HepG2 (cell line): ENCODE data around the gene ADRA2B. TPM values are rescaled to one million over a fixed set of nuclear protein-coding genes. Genes with fewer than 3 reads are reported as not detected.

Experiments
- CREM ChIP-seq, 2 experiments: sonication (generic) in 1 of 2; formaldehyde crosslinking in 1 of 2; IDR thresholded peaks; 2 replicates each; pipeline versions ENCODE4 v1.4.0 to v1.6.1; 2016 to 2020; ENCODE audit warnings: antibody characterized with exemption in 1 of 2, mild to moderate bottlenecking in 1 of 2, missing genetic modification reagents in 1 of 2
- GFI1 ChIP-seq: sonication (generic); formaldehyde crosslinking; IDR thresholded peaks from 2 replicates; pipeline ENCODE4 v1.5.0; 2020; ENCODE audit warnings: missing genetic modification reagents, mild to moderate bottlenecking, borderline replicate concordance
- HCFC1 ChIP-seq: fragments of 150-350 bp; IDR thresholded peaks from 2 replicates; pipeline ENCODE4 v1.6.1; 2014; ENCODE audit warnings: low read depth, low read length
- HIVEP1 ChIP-seq: sonication (generic); formaldehyde crosslinking; IDR thresholded peaks from 2 replicates; pipeline ENCODE4 v1.4.0; 2020; ENCODE audit warnings: mild to moderate bottlenecking, missing genetic modification reagents
- HOXA3 ChIP-seq: sonication (generic); formaldehyde crosslinking; IDR thresholded peaks from 2 replicates; pipeline ENCODE4 v1.5.0; 2020; ENCODE audit warnings: missing genetic modification reagents
- MATR3 ChIP-seq: sonication (generic); formaldehyde crosslinking; IDR thresholded peaks from 2 replicates; pipeline ENCODE4 v1.4.0; 2020; ENCODE audit warnings: missing genetic modification reagents
- RBM39 ChIP-seq: fragments of 200-400 bp; formaldehyde crosslinking; IDR thresholded peaks from one replicate; pipeline ENCODE4 v1.6.1; 2018; ENCODE audit warnings: antibody characterized with exemption, mild to moderate bottlenecking, low read depth, low read length; ENCODE audit not compliant: poor library complexity, severe bottlenecking
- SNRNP70 ChIP-seq: fragments of 200-400 bp; formaldehyde crosslinking; IDR thresholded peaks from 2 replicates; pipeline ENCODE4 v1.6.1; 2017; ENCODE audit warnings: mild to moderate bottlenecking, low read depth, low read length, moderate library complexity
- SUZ12 ChIP-seq: fragments of 150-350 bp; IDR thresholded peaks from 2 replicates; pipeline ENCODE4 v1.6.1; 2014; ENCODE audit warnings: low read depth, low read length
- TGIF2 ChIP-seq: IDR thresholded peaks from 2 replicates; pipeline ENCODE4 v1.6.1; 2016; ENCODE audit warnings: control low read depth, missing compliant biosample characterization
- U2AF2 ChIP-seq: fragments of 200-400 bp; formaldehyde crosslinking; IDR thresholded peaks from 2 replicates; pipeline ENCODE4 v1.6.1; 2017; ENCODE audit warnings: low read depth, mild to moderate bottlenecking, low read length
- ZNF251 ChIP-seq: sonication (generic); formaldehyde crosslinking; IDR thresholded peaks from 2 replicates; pipeline ENCODE4 v1.9.0; 2021; ENCODE audit warnings: mild to moderate bottlenecking, missing genetic modification reagents
- ZNF430 ChIP-seq: sonication (generic); formaldehyde crosslinking; IDR thresholded peaks from 2 replicates; pipeline ENCODE4 v1.9.0; 2021; ENCODE audit warnings: mild to moderate bottlenecking, missing genetic modification reagents
- polyA plus RNA-seq, 8 experiments: library from polyadenylated mRNA; depleted of rRNA in 3 of 8; stranded (reverse) in 7 of 8; unstranded in 1 of 8; fragments of >200 nt; fragmentation: Illumina TruSeq in 4 of 8; extraction: Trizol in 4 of 8; gene quantifications; 2 replicates each; pipeline versions ENCODE4 v1.2.1 to v1.2.3, GENCODE V29; 2011 to 2016; ENCODE audit warnings: low read depth in 4 of 8, missing spikeins in 1 of 8, mixed read lengths in 1 of 8; ENCODE audit not compliant: insufficient read depth in 1 of 8
- total RNA-seq, 5 experiments: library from RNA; depleted of rRNA; stranded (reverse); fragments of >200 nt; fragmentation: Illumina TruSeq; extraction: Trizol; gene quantifications; 2 replicates each; pipeline ENCODE4 v1.2.3, GENCODE V29; 2016; ENCODE audit warnings: low read depth in 1 of 5
- TF ChIP-seq, protein P1 (sequence below): sonication (generic); formaldehyde crosslinking; IDR thresholded peaks from 2 replicates; pipeline ENCODE4 v1.4.0; 2020; ENCODE audit warnings: missing genetic modification reagents
- TF ChIP-seq, protein P2 (sequence below): sonication (generic); formaldehyde crosslinking; IDR thresholded peaks from 2 replicates; pipeline ENCODE4; 2020; ENCODE audit warnings: missing genetic modification reagents, mild to moderate bottlenecking, borderline replicate concordance
- TF ChIP-seq, protein P3 (sequence below): IDR thresholded peaks from 2 replicates; pipeline ENCODE4 v1.6.1; 2016; ENCODE audit warnings: mild to moderate bottlenecking
- TF ChIP-seq, protein P4 (sequence below): sonication (generic); formaldehyde crosslinking; IDR thresholded peaks from 2 replicates; pipeline ENCODE4 v1.4.0; 2020; ENCODE audit warnings: missing genetic modification reagents
- TF ChIP-seq, protein P5 (sequence below): sonication (generic); formaldehyde crosslinking; IDR thresholded peaks from 2 replicates; pipeline ENCODE4 v1.4.0; 2020; ENCODE audit warnings: mild to moderate bottlenecking, missing genetic modification reagents

The ADRA2B gene
- total and polyA plus RNA-seq, 2 of the 13 experiments (the other 11 are each of a cell fraction or from before 2014, with no cell fraction given): not detected

DNA sequence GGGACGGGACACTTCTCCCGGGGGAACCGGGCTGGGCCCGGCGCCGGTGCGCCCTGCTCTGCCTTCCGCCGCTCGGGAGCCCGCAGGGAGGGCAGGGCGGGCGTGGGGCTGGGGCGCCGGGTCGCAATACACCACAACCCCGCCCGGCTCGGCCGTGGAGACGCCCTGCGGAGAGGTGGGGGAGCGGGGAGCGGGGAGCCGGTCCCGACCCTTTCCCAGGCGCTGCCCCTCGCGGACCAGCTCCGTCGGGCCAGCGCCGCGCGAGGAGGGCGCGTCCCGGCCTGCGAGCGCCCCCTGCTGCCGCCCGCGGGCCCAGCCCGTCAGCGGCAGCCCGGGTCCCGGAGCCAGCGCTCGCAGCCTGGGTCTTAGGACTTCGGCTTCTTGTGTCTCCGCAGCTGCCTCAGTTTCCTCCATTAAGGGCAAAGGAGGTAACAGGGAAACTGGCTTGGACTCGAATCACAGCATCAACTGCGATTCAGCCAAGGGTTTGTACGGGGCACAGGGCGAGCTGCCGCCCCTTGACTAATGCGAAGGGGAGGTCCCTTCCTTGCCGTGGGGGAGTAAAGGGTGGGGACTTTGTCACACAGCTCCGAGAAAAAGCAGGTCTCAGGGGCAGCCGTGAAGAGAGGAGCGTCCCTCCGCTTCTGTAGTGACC is 635 bp upstream of the ADRA2B start (continued):
- TF ChIP-seq SNRNP70: no peak
- TF ChIP-seq U2AF2: no peak
- 0 out of 2 replicates have a peak, but pooled peaks have one; percentile 9 for TF ChIP-seq HOXA3 (CRISPR knock-in tag)
- TF ChIP-seq, protein P1, sequence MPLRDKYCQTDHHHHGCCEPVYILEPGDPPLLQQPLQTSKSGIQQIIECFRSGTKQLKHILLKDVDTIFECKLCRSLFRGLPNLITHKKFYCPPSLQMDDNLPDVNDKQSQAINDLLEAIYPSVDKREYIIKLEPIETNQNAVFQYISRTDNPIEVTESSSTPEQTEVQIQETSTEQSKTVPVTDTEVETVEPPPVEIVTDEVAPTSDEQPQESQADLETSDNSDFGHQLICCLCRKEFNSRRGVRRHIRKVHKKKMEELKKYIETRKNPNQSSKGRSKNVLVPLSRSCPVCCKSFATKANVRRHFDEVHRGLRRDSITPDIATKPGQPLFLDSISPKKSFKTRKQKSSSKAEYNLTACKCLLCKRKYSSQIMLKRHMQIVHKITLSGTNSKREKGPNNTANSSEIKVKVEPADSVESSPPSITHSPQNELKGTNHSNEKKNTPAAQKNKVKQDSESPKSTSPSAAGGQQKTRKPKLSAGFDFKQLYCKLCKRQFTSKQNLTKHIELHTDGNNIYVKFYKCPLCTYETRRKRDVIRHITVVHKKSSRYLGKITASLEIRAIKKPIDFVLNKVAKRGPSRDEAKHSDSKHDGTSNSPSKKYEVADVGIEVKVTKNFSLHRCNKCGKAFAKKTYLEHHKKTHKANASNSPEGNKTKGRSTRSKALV (CRISPR knock-in tag): peak; percentile 66
- no peak for TF ChIP-seq RBM39
- no peak for TF ChIP-seq MATR3 (CRISPR knock-in tag)
- no peak for TF ChIP-seq HIVEP1
- TF ChIP-seq, protein P2, sequence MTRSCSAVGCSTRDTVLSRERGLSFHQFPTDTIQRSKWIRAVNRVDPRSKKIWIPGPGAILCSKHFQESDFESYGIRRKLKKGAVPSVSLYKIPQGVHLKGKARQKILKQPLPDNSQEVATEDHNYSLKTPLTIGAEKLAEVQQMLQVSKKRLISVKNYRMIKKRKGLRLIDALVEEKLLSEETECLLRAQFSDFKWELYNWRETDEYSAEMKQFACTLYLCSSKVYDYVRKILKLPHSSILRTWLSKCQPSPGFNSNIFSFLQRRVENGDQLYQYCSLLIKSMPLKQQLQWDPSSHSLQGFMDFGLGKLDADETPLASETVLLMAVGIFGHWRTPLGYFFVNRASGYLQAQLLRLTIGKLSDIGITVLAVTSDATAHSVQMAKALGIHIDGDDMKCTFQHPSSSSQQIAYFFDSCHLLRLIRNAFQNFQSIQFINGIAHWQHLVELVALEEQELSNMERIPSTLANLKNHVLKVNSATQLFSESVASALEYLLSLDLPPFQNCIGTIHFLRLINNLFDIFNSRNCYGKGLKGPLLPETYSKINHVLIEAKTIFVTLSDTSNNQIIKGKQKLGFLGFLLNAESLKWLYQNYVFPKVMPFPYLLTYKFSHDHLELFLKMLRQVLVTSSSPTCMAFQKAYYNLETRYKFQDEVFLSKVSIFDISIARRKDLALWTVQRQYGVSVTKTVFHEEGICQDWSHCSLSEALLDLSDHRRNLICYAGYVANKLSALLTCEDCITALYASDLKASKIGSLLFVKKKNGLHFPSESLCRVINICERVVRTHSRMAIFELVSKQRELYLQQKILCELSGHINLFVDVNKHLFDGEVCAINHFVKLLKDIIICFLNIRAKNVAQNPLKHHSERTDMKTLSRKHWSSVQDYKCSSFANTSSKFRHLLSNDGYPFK (CRISPR knock-in tag): peak; percentile 35; the same call in 1 of the 2 replicates
- no peak for TF ChIP-seq HCFC1
- TF ChIP-seq, protein P3, sequence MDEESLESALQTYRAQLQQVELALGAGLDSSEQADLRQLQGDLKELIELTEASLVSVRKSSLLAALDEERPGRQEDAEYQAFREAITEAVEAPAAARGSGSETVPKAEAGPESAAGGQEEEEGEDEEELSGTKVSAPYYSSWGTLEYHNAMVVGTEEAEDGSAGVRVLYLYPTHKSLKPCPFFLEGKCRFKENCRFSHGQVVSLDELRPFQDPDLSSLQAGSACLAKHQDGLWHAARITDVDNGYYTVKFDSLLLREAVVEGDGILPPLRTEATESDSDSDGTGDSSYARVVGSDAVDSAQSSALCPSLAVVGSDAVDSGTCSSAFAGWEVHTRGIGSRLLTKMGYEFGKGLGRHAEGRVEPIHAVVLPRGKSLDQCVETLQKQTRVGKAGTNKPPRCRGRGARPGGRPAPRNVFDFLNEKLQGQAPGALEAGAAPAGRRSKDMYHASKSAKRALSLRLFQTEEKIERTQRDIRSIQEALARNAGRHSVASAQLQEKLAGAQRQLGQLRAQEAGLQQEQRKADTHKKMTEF (CRISPR knock-in tag): no peak
- no peak for TF ChIP-seq ZNF430 (CRISPR knock-in tag)
- no peak for TF ChIP-seq ZNF251 (CRISPR knock-in tag)
- no peak for TF ChIP-seq SUZ12
- TF ChIP-seq, protein P4, sequence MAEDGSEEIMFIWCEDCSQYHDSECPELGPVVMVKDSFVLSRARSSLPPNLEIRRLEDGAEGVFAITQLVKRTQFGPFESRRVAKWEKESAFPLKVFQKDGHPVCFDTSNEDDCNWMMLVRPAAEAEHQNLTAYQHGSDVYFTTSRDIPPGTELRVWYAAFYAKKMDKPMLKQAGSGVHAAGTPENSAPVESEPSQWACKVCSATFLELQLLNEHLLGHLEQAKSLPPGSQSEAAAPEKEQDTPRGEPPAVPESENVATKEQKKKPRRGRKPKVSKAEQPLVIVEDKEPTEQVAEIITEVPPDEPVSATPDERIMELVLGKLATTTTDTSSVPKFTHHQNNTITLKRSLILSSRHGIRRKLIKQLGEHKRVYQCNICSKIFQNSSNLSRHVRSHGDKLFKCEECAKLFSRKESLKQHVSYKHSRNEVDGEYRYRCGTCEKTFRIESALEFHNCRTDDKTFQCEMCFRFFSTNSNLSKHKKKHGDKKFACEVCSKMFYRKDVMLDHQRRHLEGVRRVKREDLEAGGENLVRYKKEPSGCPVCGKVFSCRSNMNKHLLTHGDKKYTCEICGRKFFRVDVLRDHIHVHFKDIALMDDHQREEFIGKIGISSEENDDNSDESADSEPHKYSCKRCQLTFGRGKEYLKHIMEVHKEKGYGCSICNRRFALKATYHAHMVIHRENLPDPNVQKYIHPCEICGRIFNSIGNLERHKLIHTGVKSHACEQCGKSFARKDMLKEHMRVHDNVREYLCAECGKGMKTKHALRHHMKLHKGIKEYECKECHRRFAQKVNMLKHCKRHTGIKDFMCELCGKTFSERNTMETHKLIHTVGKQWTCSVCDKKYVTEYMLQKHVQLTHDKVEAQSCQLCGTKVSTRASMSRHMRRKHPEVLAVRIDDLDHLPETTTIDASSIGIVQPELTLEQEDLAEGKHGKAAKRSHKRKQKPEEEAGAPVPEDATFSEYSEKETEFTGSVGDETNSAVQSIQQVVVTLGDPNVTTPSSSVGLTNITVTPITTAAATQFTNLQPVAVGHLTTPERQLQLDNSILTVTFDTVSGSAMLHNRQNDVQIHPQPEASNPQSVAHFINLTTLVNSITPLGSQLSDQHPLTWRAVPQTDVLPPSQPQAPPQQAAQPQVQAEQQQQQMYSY: no peak
- no peak for TF ChIP-seq GFI1 (CRISPR knock-in tag)
- TF ChIP-seq, protein P5, sequence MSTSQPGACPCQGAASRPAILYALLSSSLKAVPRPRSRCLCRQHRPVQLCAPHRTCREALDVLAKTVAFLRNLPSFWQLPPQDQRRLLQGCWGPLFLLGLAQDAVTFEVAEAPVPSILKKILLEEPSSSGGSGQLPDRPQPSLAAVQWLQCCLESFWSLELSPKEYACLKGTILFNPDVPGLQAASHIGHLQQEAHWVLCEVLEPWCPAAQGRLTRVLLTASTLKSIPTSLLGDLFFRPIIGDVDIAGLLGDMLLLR: 0 out of 2 replicates have a peak, but pooled peaks have one; percentile 7
- TF ChIP-seq TGIF2 (CRISPR knock-in tag): 0 out of 2 replicates have a peak, but pooled peaks have one; percentile 31
- no peak for TF ChIP-seq CREM (IDR thresholded peaks at IDR 0.05)
- TF ChIP-seq CREM (CRISPR knock-in tag; IDR thresholded peaks at IDR 0.05): no peak
